OCI-LY3 (cell line): ENCODE results near the gene ERGIC1.

ENCODE experiments used
- H2AFZ ChIP-seq: fragments of 200-600, 300-600 bp; shearing (Covaris generic); 2 replicates; pipeline ENCODE4 v1.6.0; 2014; ENCODE audit warnings: antibody characterized with exemption, low read depth, low read length
- H3K27ac ChIP-seq: fragments of 200-600, 300-600 bp; sonication (generic); 2 replicates; pipeline ENCODE4 v1.5.1; 2014; ENCODE audit warnings: mild to moderate bottlenecking, low read length, moderate library complexity, mixed read lengths
- H3K27me3 ChIP-seq: fragments of 200-600, 300-600 bp; sonication (generic); 2 replicates; pipeline ENCODE4 v1.6.1; 2014; ENCODE audit warnings: low read depth, low read length, mixed read lengths
- H3K36me3 ChIP-seq: fragments of 200-600, 300-600 bp; sonication (generic); replicated peaks from 2 replicates; pipeline ENCODE3; 2014; ENCODE audit warnings: low read depth, low read length, mixed read lengths
- H3K4me1 ChIP-seq: fragments of 300-600, 200-600 bp; sonication (generic); 2 replicates; pipeline ENCODE4 v1.6.1; 2014; ENCODE audit warnings: low read length, mixed read lengths
- H3K4me2 ChIP-seq: fragments of 200-600, 300-600 bp; sonication (generic); 2 replicates; pipeline ENCODE4 v1.6.1; 2014; ENCODE audit warnings: low read length, mixed read lengths
- H3K4me3 ChIP-seq: fragments of 300-600, 200-600 bp; sonication (generic); 2 replicates; pipeline ENCODE4 v1.5.1; 2014; ENCODE audit warnings: antibody characterized with exemption, mild to moderate bottlenecking, low read length, moderate library complexity
- H3K79me2 ChIP-seq: fragments of 300-600, 200-600 bp; shearing (Covaris generic); 2 replicates; pipeline ENCODE4 v1.6.1; 2014; ENCODE audit warnings: mild to moderate bottlenecking, low read length, mixed read lengths
- H3K9ac ChIP-seq: fragments of 300-600, 200-600 bp; shearing (Covaris generic); 2 replicates; pipeline ENCODE4 v1.6.0; 2014; ENCODE audit warnings: mild to moderate bottlenecking, low read length, moderate library complexity
- H3K9me3 ChIP-seq: fragments of 200-600, 300-600 bp; shearing (Covaris generic); 2 replicates; pipeline ENCODE4 v1.6.1; 2014; ENCODE audit warnings: low read length, mixed read lengths; ENCODE audit not compliant: insufficient read depth
- H4K20me1 ChIP-seq: fragments of 200-600, 300-600 bp; sonication (generic); 2 replicates; pipeline ENCODE4 v1.6.1; 2016; ENCODE audit warnings: low read length, mixed read lengths; ENCODE audit not compliant: insufficient read depth
- CTCF ChIP-seq: fragments of 200-600, 300-600 bp; sonication (generic); IDR thresholded peaks from 2 replicates; pipeline ENCODE4 v1.5.1; 2014; ENCODE audit warnings: antibody characterized with exemption, low read length, low read depth
- EZH2phosphoT487 ChIP-seq: fragments of 200-600 bp; shearing (Covaris generic); IDR thresholded peaks from 2 replicates; pipeline ENCODE4 v1.6.1; 2018; ENCODE audit warnings: antibody characterized with exemption, mixed run types, low read depth

ERGIC1 gene

GRCh38 chr5:172901012-172901780 is 67.1 kb downstream of the ERGIC1 start:
- Histone ChIP-seq H3K4me2 (no peak overlapping the region), H3K9me3 (no peaks in the 10 kb centered on the region), H3K4me1 (peaks cover 4% of the 10 kb centered on the region), H3K27ac (no peak overlapping the region), H3K9ac (no peak overlapping the region), H4K20me1 (no peaks in the 10 kb centered on the region), H3K27me3 (no peaks in the 10 kb centered on the region), H2AFZ (no peak overlapping the region), H3K36me3 (no peaks in the 10 kb centered on the region), H3K4me3 (no peak overlapping the region), H3K79me2 (no peaks in the 10 kb centered on the region)
- TF ChIP-seq CTCF (no peak), EZH2phosphoT487 (no peak)

GRCh38 chr5:172901788-172902496 is 67.9 kb downstream of the ERGIC1 start:
- Histone ChIP-seq H3K27ac (no peak overlapping the region), H3K27me3 (no peaks in the 10 kb centered on the region), H3K9ac (no peak overlapping the region), H3K9me3 (no peaks in the 10 kb centered on the region), H3K79me2 (no peaks in the 10 kb centered on the region), H4K20me1 (no peaks in the 10 kb centered on the region), H3K4me1 (peaks cover 11% of the 10 kb centered on the region), H2AFZ (no peak overlapping the region), H3K4me3 (no peak overlapping the region), H3K36me3 (no peaks in the 10 kb centered on the region), H3K4me2 (no peak overlapping the region)
- TF ChIP-seq CTCF (no peak), EZH2phosphoT487 (no peak)

GRCh38 chr5:172902497-172903472 is 68.7 kb downstream of the ERGIC1 start:
- H3K36me3 ChIP-seq: no peaks in the 10 kb centered on the region
- no peak overlapping the region for H3K27ac ChIP-seq
- H3K27me3 ChIP-seq: no peaks in the 10 kb centered on the region
- H3K4me1 ChIP-seq: peaks cover 12% of the 10 kb centered on the region
- H2AFZ ChIP-seq: no peak overlapping the region
- no peak overlapping the region for H3K4me3 ChIP-seq
- H3K9me3 ChIP-seq: no peaks in the 10 kb centered on the region
- H3K4me2 ChIP-seq: no peak overlapping the region
- TF ChIP-seq CTCF (peak; percentile 44), EZH2phosphoT487 (no peak)
- no peak overlapping the region for H3K9ac ChIP-seq
- no peaks in the 10 kb centered on the region for H4K20me1 ChIP-seq
- no peaks in the 10 kb centered on the region for H3K79me2 ChIP-seq
